HepG2 (cell line): ENCODE results near the gene NPBWR2. TPM values are rescaled to one million over a fixed set of nuclear protein-coding genes. Genes with fewer than 3 reads are reported as not detected.

ENCODE experiments used
- ARID2 ChIP-seq: sonication (generic); formaldehyde crosslinking; IDR thresholded peaks from 2 replicates; pipeline ENCODE4 v1.8.1; 2022; ENCODE audit warnings: mild to moderate bottlenecking, missing genetic modification reagents, borderline replicate concordance
- ARNTL ChIP-seq: sonication (generic); formaldehyde crosslinking; IDR thresholded peaks from 2 replicates; pipeline ENCODE4 v1.4.0; 2020; ENCODE audit warnings: mild to moderate bottlenecking, missing genetic modification reagents
- CBFB ChIP-seq: sonication (generic); formaldehyde crosslinking; IDR thresholded peaks from 2 replicates; pipeline ENCODE4 v1.4.0; 2020; ENCODE audit warnings: missing genetic modification reagents
- DMTF1 ChIP-seq: sonication (generic); formaldehyde crosslinking; IDR thresholded peaks from 2 replicates; pipeline ENCODE4 v1.4.0; 2020; ENCODE audit warnings: mild to moderate bottlenecking, missing genetic modification reagents
- FIP1L1 ChIP-seq: fragments of 200-400 bp; formaldehyde crosslinking; IDR thresholded peaks from 2 replicates; pipeline ENCODE4 v1.6.1; 2018; ENCODE audit warnings: low read depth, mild to moderate bottlenecking, low read length, moderate library complexity, borderline replicate concordance; ENCODE audit not compliant: insufficient read depth
- GATA4 ChIP-seq: sonication (generic); IDR thresholded peaks from 2 replicates; pipeline ENCODE4 v1.6.1; 2016; ENCODE audit warnings: antibody characterized with exemption, low read depth, borderline replicate concordance
- HINFP ChIP-seq: sonication (generic); formaldehyde crosslinking; IDR thresholded peaks from 2 replicates; pipeline ENCODE4 v1.4.0; 2020; ENCODE audit warnings: low read depth, mild to moderate bottlenecking, missing genetic modification reagents
- NR2F6 ChIP-seq, 2 experiments: IDR thresholded peaks; 2 replicates each; pipeline ENCODE4 v1.6.1; 2016; ENCODE audit warnings: antibody characterized with exemption in 1 of 2, mild to moderate bottlenecking in 1 of 2
- PLRG1 ChIP-seq: fragments of 450-650 bp; conservative IDR thresholded peaks from 2 replicates; pipeline ENCODE4 v1.6.1; 2016
- POLR2AphosphoS2 ChIP-seq: IDR thresholded peaks from 2 replicates; pipeline ENCODE4 v1.6.1; 2011; ENCODE audit warnings: low read depth, low read length, improper control_type of control experiment
- RXRB ChIP-seq: IDR thresholded peaks from 2 replicates; pipeline ENCODE4 v1.6.1; 2016; ENCODE audit warnings: borderline replicate concordance, missing genetic modification reagents, missing compliant biosample characterization
- SCMH1 ChIP-seq: sonication (generic); formaldehyde crosslinking; IDR thresholded peaks from 2 replicates; pipeline ENCODE4 v1.9.0; 2021; ENCODE audit warnings: missing genetic modification reagents, mild to moderate bottlenecking, borderline replicate concordance
- SPEN ChIP-seq: sonication (generic); formaldehyde crosslinking; IDR thresholded peaks from 2 replicates; pipeline ENCODE4 v1.5.1; 2020; ENCODE audit warnings: low read depth, mild to moderate bottlenecking, missing genetic modification reagents
- TFAP4 ChIP-seq: sonication (generic); IDR thresholded peaks from 2 replicates; pipeline ENCODE4 v1.6.1; 2016; ENCODE audit warnings: low read depth, borderline replicate concordance
- U2AF1 ChIP-seq: fragments of 200-400 bp; formaldehyde crosslinking; optimal IDR thresholded peaks from 2 replicates; pipeline ENCODE3; 2017; ENCODE audit warnings: mild to moderate bottlenecking, low read depth, low read length
- ZNF337 ChIP-seq: sonication (generic); formaldehyde crosslinking; IDR thresholded peaks from 2 replicates; pipeline ENCODE4 v1.5.1; 2020; ENCODE audit warnings: missing genetic modification reagents, low read depth, mild to moderate bottlenecking, borderline replicate concordance
- ZNF431 ChIP-seq: sonication (generic); formaldehyde crosslinking; IDR thresholded peaks from 2 replicates; pipeline ENCODE4 v1.9.0; 2022; ENCODE audit warnings: missing genetic modification reagents, low read depth, mild to moderate bottlenecking, borderline replicate concordance
- ZNF501 ChIP-seq: sonication (generic); formaldehyde crosslinking; IDR thresholded peaks from 2 replicates; pipeline ENCODE4 v1.5.1; 2020; ENCODE audit warnings: mild to moderate bottlenecking, moderate library complexity, missing genetic modification reagents
- ZNF615 ChIP-seq: sonication (generic); formaldehyde crosslinking; IDR thresholded peaks from 2 replicates; pipeline ENCODE4 v1.5.0; 2020; ENCODE audit warnings: mild to moderate bottlenecking, missing genetic modification reagents, borderline replicate concordance
- ZNF781 ChIP-seq: sonication (generic); formaldehyde crosslinking; IDR thresholded peaks from 2 replicates; pipeline ENCODE4 v1.5.1; 2020; ENCODE audit warnings: borderline replicate concordance, mild to moderate bottlenecking, missing genetic modification reagents; ENCODE audit errors: not compliant biosample characterization
- ZNF850 ChIP-seq: sonication (generic); formaldehyde crosslinking; conservative IDR thresholded peaks from 2 replicates; pipeline ENCODE4 v1.9.0; 2021; ENCODE audit warnings: mild to moderate bottlenecking, missing genetic modification reagents
- ZSCAN20 ChIP-seq: sonication (generic); formaldehyde crosslinking; IDR thresholded peaks from 2 replicates; pipeline ENCODE4 v1.4.0; 2020; ENCODE audit warnings: missing genetic modification reagents, mild to moderate bottlenecking, borderline replicate concordance
- ZSCAN21 ChIP-seq: sonication (generic); formaldehyde crosslinking; IDR thresholded peaks from 2 replicates; pipeline ENCODE4 v1.8.0; 2022; ENCODE audit warnings: mild to moderate bottlenecking, missing genetic modification reagents, moderate library complexity, borderline replicate concordance
- ZSCAN22 ChIP-seq: sonication (generic); formaldehyde crosslinking; IDR thresholded peaks from 2 replicates; pipeline ENCODE4 v1.4.0; 2020; ENCODE audit warnings: mild to moderate bottlenecking, missing genetic modification reagents
- polyA plus RNA-seq, 8 experiments: library from polyadenylated mRNA; depleted of rRNA in 3 of 8; stranded (reverse) in 7 of 8; unstranded in 1 of 8; fragments of >200 nt; fragmentation: Illumina TruSeq in 4 of 8; extraction: Trizol in 4 of 8; gene quantifications; 2 replicates each; pipeline versions ENCODE4 v1.2.1 to v1.2.3, GENCODE V29; 2011 to 2016; ENCODE audit warnings: low read depth in 4 of 8, missing spikeins in 1 of 8, mixed read lengths in 1 of 8; ENCODE audit not compliant: insufficient read depth in 1 of 8
- total RNA-seq, 5 experiments: library from RNA; depleted of rRNA; stranded (reverse); fragments of >200 nt; fragmentation: Illumina TruSeq; extraction: Trizol; gene quantifications; 2 replicates each; pipeline ENCODE4 v1.2.3, GENCODE V29; 2016; ENCODE audit warnings: low read depth in 1 of 5

The NPBWR2 gene
- total and polyA plus RNA-seq, 2 of the 13 experiments (the other 11 are each of a cell fraction or from before 2014, with no cell fraction given) = not detected

GRCh38 chr20:64064145-64064698 is 43.1 kb downstream of the NPBWR2 start (continued):
- TF ChIP-seq DMTF1 (CRISPR knock-in tag) = peak; percentile 84; the same call in 1 of the 2 replicates
- peak; percentile 56; the same call in 1 of the 2 replicates for TF ChIP-seq ZNF615 (CRISPR knock-in tag)
- no peak for TF ChIP-seq POLR2AphosphoS2
- TF ChIP-seq ZNF501 (CRISPR knock-in tag) = 0 out of 2 replicates have a peak, but pooled peaks have one; percentile 8
- TF ChIP-seq TFAP4 = peak; percentile 56; the same call in 1 of the 2 replicates
- TF ChIP-seq ZNF337 (CRISPR knock-in tag) = 0 out of 2 replicates have a peak, but pooled peaks have one; percentile 9
- 0 out of 2 replicates have a peak, but pooled peaks have one; percentile 24 for TF ChIP-seq NR2F6 (IDR thresholded peaks at IDR 0.05)
- TF ChIP-seq NR2F6 (CRISPR knock-in tag; IDR thresholded peaks at IDR 0.05) = no peak; the same call in none of the 2 replicates
- TF ChIP-seq RXRB (CRISPR knock-in tag) = no peak
- TF ChIP-seq ZNF850 (CRISPR knock-in tag) = peak; percentile 88; the same call in 1 of the 2 replicates
- TF ChIP-seq ZSCAN21 = 0 out of 2 replicates have a peak, but pooled peaks have one; percentile 10
- peak; percentile 82 for TF ChIP-seq ARNTL (CRISPR knock-in tag)
- TF ChIP-seq HINFP (CRISPR knock-in tag) = 0 out of 2 replicates have a peak, but pooled peaks have one; percentile 69
- TF ChIP-seq ZSCAN20 (CRISPR knock-in tag) = no peak
- TF ChIP-seq U2AF1 = peak; percentile 7
- TF ChIP-seq CBFB = no peak
- TF ChIP-seq SCMH1 (CRISPR knock-in tag) = no peak
- TF ChIP-seq PLRG1 = no peak
- 0 out of 2 replicates have a peak, but pooled peaks have one; percentile 53 for TF ChIP-seq ARID2 (CRISPR knock-in tag)
- TF ChIP-seq ZNF431 (CRISPR knock-in tag) = no peak
- TF ChIP-seq SPEN = peak; percentile 55; the same call in 1 of the 2 replicates
- peak; percentile 29; the same call in 1 of the 2 replicates for TF ChIP-seq FIP1L1
- TF ChIP-seq ZSCAN22 (CRISPR knock-in tag) = 0 out of 2 replicates have a peak, but pooled peaks have one; percentile 60
- TF ChIP-seq GATA4 = no peak
- peak; percentile 32 for TF ChIP-seq ZNF781
